ENCODE data around the gene DEDD2. TPM values are rescaled to one million over a fixed set of nuclear protein-coding genes. Genes with fewer than 3 reads are reported as not detected.
A peak's percentile ranks its signal among the peaks of the same experiment; 100 is the strongest.

Gene DEDD2
- total and polyA plus RNA-seq, 7 donors = 28.5 to 87.6 (median 41.3) TPM

DNA sequence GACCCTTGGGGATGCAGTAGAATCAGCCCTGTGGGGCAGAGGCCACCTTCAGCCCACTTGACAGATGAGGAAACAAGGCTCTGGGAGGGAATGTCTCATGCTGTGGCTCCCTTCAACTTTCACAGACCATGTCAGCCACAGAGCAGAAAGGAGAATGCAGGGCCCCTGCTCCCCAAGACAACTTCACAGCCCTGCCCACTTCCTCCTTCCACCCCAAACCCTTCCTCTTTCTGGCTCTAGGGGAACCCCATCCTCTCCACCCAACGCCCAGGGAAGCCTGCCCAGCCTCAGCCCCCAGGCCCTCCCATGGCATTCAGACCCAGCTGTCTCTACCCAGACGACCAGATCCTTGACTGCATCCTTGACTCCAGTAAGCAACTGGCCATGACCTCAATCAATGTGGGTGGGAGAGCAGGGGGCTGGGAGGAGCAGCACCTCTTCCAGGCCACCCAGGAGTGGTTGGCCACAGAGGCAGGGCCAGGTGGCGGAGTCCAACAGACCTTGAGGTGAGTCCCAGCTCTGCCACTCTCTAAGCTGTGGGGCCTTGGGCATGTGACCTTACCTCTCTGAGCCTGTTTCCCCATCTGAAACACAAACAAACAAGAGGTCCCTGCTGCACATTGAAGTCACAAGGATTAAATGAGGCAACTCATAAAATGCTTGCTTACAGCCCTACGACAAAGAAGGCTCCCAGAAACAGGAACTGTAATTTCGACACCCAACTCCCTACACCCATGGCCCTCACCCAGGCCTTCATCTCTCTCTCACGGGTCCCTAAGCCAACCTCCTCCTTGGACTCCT lies 15.8 kb downstream of the DEDD2 start:
- Histone ChIP-seq H3K27ac (peak overlapping the region in 3 of 4 donors; percentile 34 to 64 (median 58)), H3K36me3 (peaks cover 14 to 87% (median 27%) of the 10 kb centered on the region in 4 donors), H3K27me3 (no peaks in the 10 kb centered on the region), H3K4me1 (peaks cover 0 to 5% (median 0%) of the 10 kb centered on the region in 4 donors), H3K4me3 (no peak overlapping the region), H3K9me3 (no peaks in the 10 kb centered on the region)
- no peak for DNase-seq
- 46 to 74% methylated on average over 6 of the region's 6 CpGs for WGBS, 2 donors
- TF ChIP-seq, protein P1, sequence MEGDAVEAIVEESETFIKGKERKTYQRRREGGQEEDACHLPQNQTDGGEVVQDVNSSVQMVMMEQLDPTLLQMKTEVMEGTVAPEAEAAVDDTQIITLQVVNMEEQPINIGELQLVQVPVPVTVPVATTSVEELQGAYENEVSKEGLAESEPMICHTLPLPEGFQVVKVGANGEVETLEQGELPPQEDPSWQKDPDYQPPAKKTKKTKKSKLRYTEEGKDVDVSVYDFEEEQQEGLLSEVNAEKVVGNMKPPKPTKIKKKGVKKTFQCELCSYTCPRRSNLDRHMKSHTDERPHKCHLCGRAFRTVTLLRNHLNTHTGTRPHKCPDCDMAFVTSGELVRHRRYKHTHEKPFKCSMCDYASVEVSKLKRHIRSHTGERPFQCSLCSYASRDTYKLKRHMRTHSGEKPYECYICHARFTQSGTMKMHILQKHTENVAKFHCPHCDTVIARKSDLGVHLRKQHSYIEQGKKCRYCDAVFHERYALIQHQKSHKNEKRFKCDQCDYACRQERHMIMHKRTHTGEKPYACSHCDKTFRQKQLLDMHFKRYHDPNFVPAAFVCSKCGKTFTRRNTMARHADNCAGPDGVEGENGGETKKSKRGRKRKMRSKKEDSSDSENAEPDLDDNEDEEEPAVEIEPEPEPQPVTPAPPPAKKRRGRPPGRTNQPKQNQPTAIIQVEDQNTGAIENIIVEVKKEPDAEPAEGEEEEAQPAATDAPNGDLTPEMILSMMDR (IDR thresholded peaks at IDR 0.05) = no peak
- TF ChIP-seq POLR2AphosphoS5 (IDR thresholded peaks at IDR 0.05) = no peak
- intact Hi-C loops (cut with DNase I) = no loop called here

DNA sequence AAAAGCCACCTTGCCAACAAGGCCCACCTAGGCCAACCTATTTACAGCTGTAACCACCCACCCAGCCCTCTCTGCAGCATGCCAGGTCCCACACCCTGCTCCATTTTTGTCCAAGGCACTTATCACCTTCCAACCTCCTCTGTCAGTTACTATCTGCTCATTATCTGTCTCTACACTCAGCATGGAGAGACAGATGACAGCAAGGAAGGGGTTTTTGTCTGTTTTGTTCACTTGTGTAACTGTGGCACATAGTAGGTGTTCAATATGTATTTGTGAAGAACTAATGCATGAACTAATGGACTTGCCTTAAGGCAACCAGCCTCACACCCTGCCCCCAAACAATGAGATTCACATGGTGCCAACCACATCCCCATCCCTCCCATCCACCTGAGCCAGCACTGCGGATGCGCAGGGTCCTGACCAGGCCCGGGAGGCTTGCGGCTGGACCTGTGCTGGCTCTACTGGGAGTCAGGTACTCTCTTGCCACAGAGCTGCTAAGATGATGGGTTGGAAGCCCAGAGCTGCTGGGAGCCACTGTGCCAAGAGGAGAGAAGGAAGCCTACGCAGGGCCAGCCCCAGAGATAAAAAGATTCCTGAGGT lies 17.3 kb downstream of the DEDD2 start:
- no peak for TF ChIP-seq EP300 (IDR thresholded peaks at IDR 0.05)
- no peak for TF ChIP-seq POLR2AphosphoS5 (IDR thresholded peaks at IDR 0.05)
- TF ChIP-seq, protein P1 (IDR thresholded peaks at IDR 0.05) = no peak
- no peak for TF ChIP-seq POLR2A (IDR thresholded peaks at IDR 0.05)
- no peak for DNase-seq
- no peak overlapping the region for H3K4me3 ChIP-seq
- H3K9me3 ChIP-seq = no peaks in the 10 kb centered on the region
- H3K27ac ChIP-seq = peak overlapping the region in 1 of 4 donors; percentile 20
- WGBS, 2 donors = 81 to 95% methylated on average over 5 of the region's 5 CpGs
- H3K4me1 ChIP-seq = peaks cover 0 to 5% (median 0%) of the 10 kb centered on the region in 4 donors
- H3K36me3 ChIP-seq = peaks cover 14 to 72% (median 24%) of the 10 kb centered on the region in 4 donors
- intact Hi-C loops (cut with DNase I) = no loop called here
- no peaks in the 10 kb centered on the region for H3K27me3 ChIP-seq

DNA sequence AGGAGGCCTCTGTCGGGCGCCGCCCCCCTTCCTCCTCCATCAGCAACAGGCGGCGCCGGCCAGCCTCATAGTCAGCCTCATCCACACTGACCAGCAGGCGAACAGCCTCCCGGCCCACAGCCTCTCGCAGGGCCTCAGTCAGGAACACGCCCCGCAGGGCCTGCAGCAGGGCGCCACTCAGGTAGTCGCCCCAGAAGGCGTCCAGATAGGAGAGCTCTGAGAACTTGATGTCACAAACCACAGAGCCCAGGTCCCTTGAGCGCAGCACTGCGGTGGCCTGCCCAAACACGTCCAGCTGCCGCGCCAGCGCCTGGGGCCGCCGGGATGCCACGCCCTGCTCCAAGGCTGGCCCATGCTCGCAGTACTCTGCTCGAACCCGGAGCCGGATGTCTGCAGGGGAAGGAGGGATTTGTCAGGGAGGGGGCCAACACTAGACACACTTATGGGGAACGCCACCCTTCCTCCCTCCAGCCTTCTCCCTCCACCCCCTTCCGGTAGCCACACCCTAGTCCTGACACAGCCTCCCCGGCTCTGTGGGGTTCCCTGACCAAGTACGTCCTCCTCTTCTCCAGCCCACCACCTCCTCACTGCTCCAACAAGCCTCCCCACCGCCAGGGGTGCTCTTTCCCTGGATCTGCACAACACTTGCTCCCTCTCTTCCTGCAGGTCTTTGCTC lies 17.9 kb downstream of the DEDD2 start:
- peak overlapping the region in 1 of 4 donors; percentile 20 for H3K27ac ChIP-seq
- H3K36me3 ChIP-seq = peaks cover 14 to 66% (median 24%) of the 10 kb centered on the region in 4 donors
- peaks cover 0 to 5% (median 0%) of the 10 kb centered on the region in 4 donors for H3K4me1 ChIP-seq
- intact Hi-C loops (cut with DNase I) = no loop called here
- DNase-seq = peak; percentile 76
- 49 to 80% methylated on average over 32 of the region's 32 CpGs for WGBS, 2 donors
- TF ChIP-seq, protein P1 (IDR thresholded peaks at IDR 0.05) = no peak
- TF ChIP-seq EP300 (IDR thresholded peaks at IDR 0.05) = no peak
- TF ChIP-seq POLR2AphosphoS5 (IDR thresholded peaks at IDR 0.05) = no peak
- TF ChIP-seq POLR2A (IDR thresholded peaks at IDR 0.05) = no peak
- no peaks in the 10 kb centered on the region for H3K27me3 ChIP-seq
- no peaks in the 10 kb centered on the region for H3K9me3 ChIP-seq
- no peak overlapping the region for H3K4me3 ChIP-seq

DNA sequence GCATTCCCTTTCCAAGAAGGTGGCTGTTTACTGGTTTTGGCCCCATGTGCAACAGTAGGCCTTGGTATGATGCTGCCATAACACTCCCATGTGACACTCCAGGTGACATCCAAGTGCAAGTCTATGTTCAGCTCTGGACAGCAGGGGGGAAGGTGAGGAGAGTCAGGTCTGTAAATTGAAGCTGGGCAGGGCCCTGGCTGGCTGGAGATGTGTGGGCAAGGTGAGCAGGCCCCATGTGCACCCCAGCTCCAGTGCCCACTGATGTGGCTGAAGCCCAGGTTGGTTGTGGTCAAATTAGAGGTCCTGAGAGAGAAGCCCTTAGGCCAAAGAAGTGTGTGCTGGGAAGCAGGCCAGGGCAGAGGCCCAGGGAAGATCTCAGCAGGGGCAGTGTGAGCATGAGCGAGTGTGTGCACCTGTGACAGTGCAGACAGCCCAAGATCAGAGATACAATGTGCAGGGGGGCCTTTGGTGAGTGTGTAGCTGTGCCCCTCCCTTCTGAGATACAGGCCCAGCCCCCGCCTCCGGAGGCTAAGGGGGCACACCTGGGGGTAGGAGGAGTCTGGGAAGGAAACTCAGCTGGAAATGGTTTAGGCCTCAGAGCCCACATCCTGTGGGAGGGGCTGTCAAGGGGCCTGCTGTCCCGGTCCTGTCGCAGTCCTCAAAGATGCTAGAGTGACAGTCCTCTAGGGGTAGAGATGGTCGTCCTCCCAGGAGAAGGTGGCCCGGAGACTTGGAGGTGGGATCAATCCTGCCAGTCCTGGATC lies 18.6 kb downstream of the DEDD2 start:
- Histone ChIP-seq H3K36me3 (peaks cover 14 to 59% (median 20%) of the 10 kb centered on the region in 4 donors), H3K27ac (peak overlapping the region in 1 of 4 donors; percentile 14), H3K9me3 (no peaks in the 10 kb centered on the region), H3K4me3 (no peak overlapping the region), H3K27me3 (no peaks in the 10 kb centered on the region), H3K4me1 (peaks cover 0 to 5% (median 0%) of the 10 kb centered on the region in 4 donors)
- TF ChIP-seq EP300 (IDR thresholded peaks at IDR 0.05) (no peak), POLR2A (IDR thresholded peaks at IDR 0.05) (no peak), POLR2AphosphoS5 (IDR thresholded peaks at IDR 0.05) (no peak)
- TF ChIP-seq, protein P1 (IDR thresholded peaks at IDR 0.05) = no peak
- DNase-seq = no peak
- WGBS, 2 donors = 39 to 80% methylated on average over 7 of the region's 7 CpGs
- intact Hi-C loops (cut with DNase I) = no loop called here
